IMR-90 (cell line): ENCODE data around the gene AQP7. TPM values are rescaled to one million over a fixed set of nuclear protein-coding genes. Genes with fewer than 3 reads are reported as not detected.
A peak's percentile ranks its signal among the peaks of the same experiment; 100 is the strongest.

ENCODE experiments used
- ATAC-seq: fragments of 200-7000 bp; cut with Tn5 transposase; 2 replicates; pipeline ENCODE4 v1.9.1; 2020; ENCODE audit warnings: low read depth, mild to moderate bottlenecking, moderate library complexity
- BruUV-seq: library from RNA; stranded (reverse); fragments of 400-500 nt; replicated peaks from 2 replicates; lab custom pipeline; 2021; lab: Mats Ljungman, UMichigan
- CTCF ChIA-PET: fragments of 300-600 bp; formaldehyde crosslinking; extraction: SDS; loops from one replicate; lab custom pipeline; 2021; ENCODE audit warnings: antibody characterized with exemption; lab: Yijun Ruan, JAX
- POLR2A ChIA-PET: fragments of 300-600 bp; sonication (Branson Sonifier 250); formaldehyde crosslinking; loops from one replicate; lab custom pipeline; 2022; ENCODE audit warnings: antibody characterized with exemption; ENCODE audit not compliant: unreplicated experiment; lab: Charles Lee
- DNase-seq: peaks from one replicate; pipeline ENCODE4 v3.0.0; 2013
- H2AFZ ChIP-seq: replicated peaks from 2 replicates; pipeline ENCODE3; 2013; ENCODE audit warnings: low read length, mild to moderate bottlenecking; ENCODE audit not compliant: poor library complexity
- H2AK5ac ChIP-seq: 2 replicates; pipeline ENCODE4 v1.6.1; 2013; ENCODE audit warnings: low read depth, low read length, inconsistent platforms
- H2AK9ac ChIP-seq: replicated peaks from 2 replicates; pipeline ENCODE3; 2013; ENCODE audit warnings: mild to moderate bottlenecking, low read depth, low read length, moderate library complexity; ENCODE audit not compliant: poor library complexity
- H2BK120ac ChIP-seq: 2 replicates; pipeline ENCODE4 v1.6.1; 2013; ENCODE audit warnings: low read depth, low read length, inconsistent platforms
- H2BK15ac ChIP-seq: 3 replicates; pipeline ENCODE4 v1.6.1; 2013; ENCODE audit warnings: low read depth, low read length, inconsistent platforms
- H2BK20ac ChIP-seq: 2 replicates; pipeline ENCODE4 v1.6.1; 2013; ENCODE audit warnings: low read depth, mild to moderate bottlenecking, inconsistent platforms, low read length, moderate library complexity
- H2BK5ac ChIP-seq: 2 replicates; pipeline ENCODE4 v1.6.1; 2013; ENCODE audit warnings: mild to moderate bottlenecking, low read depth, low read length, inconsistent platforms; ENCODE audit not compliant: poor library complexity, severe bottlenecking
- H3K14ac ChIP-seq: replicated peaks from 2 replicates; pipeline ENCODE4 v1.6.1; 2013; ENCODE audit warnings: low read depth, low read length, inconsistent platforms
- H3K18ac ChIP-seq: 2 replicates; pipeline ENCODE4 v1.6.1; 2013; ENCODE audit warnings: low read depth, low read length, control low read depth
- H3K23ac ChIP-seq: 2 replicates; pipeline ENCODE4 v1.6.1; 2013; ENCODE audit warnings: low read depth, low read length, inconsistent platforms
- H3K27ac ChIP-seq: 2 replicates; pipeline ENCODE4 v1.5.1; 2013; ENCODE audit warnings: mild to moderate bottlenecking, control low read depth, low read length; ENCODE audit not compliant: insufficient read depth
- H3K27me3 ChIP-seq: 2 replicates; pipeline ENCODE4 v1.6.1; 2013; ENCODE audit warnings: low read length; ENCODE audit not compliant: control insufficient read depth, insufficient read depth
- H3K36me3 ChIP-seq: 2 replicates; pipeline ENCODE4 v1.6.1; 2013; ENCODE audit warnings: low read length, mixed read lengths; ENCODE audit not compliant: control insufficient read depth, insufficient read depth
- H3K4ac ChIP-seq: 2 replicates; pipeline ENCODE4 v1.6.1; 2013; ENCODE audit warnings: low read depth, low read length, inconsistent platforms
- H3K4me1 ChIP-seq: 2 replicates; pipeline ENCODE4 v1.6.1; 2013; ENCODE audit warnings: low read length, mixed read lengths; ENCODE audit not compliant: control insufficient read depth, insufficient read depth
- H3K4me2 ChIP-seq: 2 replicates; pipeline ENCODE4 v1.6.1; 2013; ENCODE audit warnings: low read depth, mild to moderate bottlenecking, control low read depth, low read length, moderate library complexity
- H3K4me3 ChIP-seq: 2 replicates; pipeline ENCODE4 v1.5.1; 2013; ENCODE audit warnings: low read depth, mild to moderate bottlenecking, control low read depth, low read length, moderate library complexity; ENCODE audit not compliant: insufficient read depth
- H3K56ac ChIP-seq: 2 replicates; pipeline ENCODE4 v1.6.1; 2013; ENCODE audit warnings: low read length, inconsistent platforms; ENCODE audit not compliant: insufficient read depth; ENCODE audit errors: extremely low read depth
- H3K79me1 ChIP-seq, 2 experiments: 2 replicates each; pipeline ENCODE4 v1.6.1; 2013; ENCODE audit warnings: low read length in 2 of 2, inconsistent platforms in 1 of 2, low read depth in 1 of 2
- H3K9ac ChIP-seq: 2 replicates; pipeline ENCODE4 v1.6.1; 2013; ENCODE audit warnings: low read depth, low read length, control low read depth
- H3K9me1 ChIP-seq: 2 replicates; pipeline ENCODE4 v1.6.1; 2013; ENCODE audit warnings: low read length, inconsistent platforms; ENCODE audit not compliant: insufficient read depth
- H3K9me3 ChIP-seq: 2 replicates; pipeline ENCODE4 v1.6.1; 2013; ENCODE audit warnings: low read length; ENCODE audit not compliant: control insufficient read depth, insufficient read depth
- H4K20me1 ChIP-seq: 2 replicates; pipeline ENCODE4 v1.6.1; 2013; ENCODE audit warnings: low read length, inconsistent platforms; ENCODE audit not compliant: insufficient read depth
- H4K5ac ChIP-seq: 2 replicates; pipeline ENCODE4 v1.6.1; 2013; ENCODE audit warnings: mild to moderate bottlenecking, low read depth, low read length, control low read depth
- H4K8ac ChIP-seq, 2 experiments: 2 replicates each; pipeline ENCODE4 v1.6.1; 2013; ENCODE audit warnings: low read depth in 2 of 2, low read length in 2 of 2, control low read depth in 1 of 2, inconsistent platforms in 1 of 2
- H4K91ac ChIP-seq: 2 replicates; pipeline ENCODE4 v1.6.1; 2013; ENCODE audit warnings: low read depth, low read length, inconsistent platforms; ENCODE audit not compliant: insufficient read depth
- BHLHE40 ChIP-seq: fragments of 150-350 bp; IDR thresholded peaks from 2 replicates; pipeline ENCODE4 v1.6.1; 2016; ENCODE audit warnings: mild to moderate bottlenecking, low read depth, low read length
- CEBPB ChIP-seq: IDR thresholded peaks from 2 replicates; pipeline ENCODE4 v1.6.1; 2012; ENCODE audit warnings: low read depth, low read length, improper control_type of control experiment
- CHD1 ChIP-seq: IDR thresholded peaks from 2 replicates; pipeline ENCODE4 v1.6.1; 2012; ENCODE audit warnings: low read depth, low read length, improper control_type of control experiment
- CTCF ChIP-seq: conservative IDR thresholded peaks from 2 replicates; pipeline ENCODE4 v1.5.1; 2012; ENCODE audit warnings: mild to moderate bottlenecking, low read depth, low read length, improper control_type of control experiment
- ELK1 ChIP-seq: fragments of 150-350 bp; IDR thresholded peaks from 2 replicates; pipeline ENCODE4 v1.6.1; 2016; ENCODE audit warnings: low read depth, mild to moderate bottlenecking, low read length, moderate library complexity, borderline replicate concordance
- FOS ChIP-seq: fragments of 150-350 bp; IDR thresholded peaks from 2 replicates; pipeline ENCODE4 v1.6.1; 2016; ENCODE audit warnings: low read depth, low read length
- MAFK ChIP-seq: IDR thresholded peaks from 2 replicates; pipeline ENCODE4 v1.6.1; 2012; ENCODE audit warnings: low read depth, low read length, improper control_type of control experiment
- MXI1 ChIP-seq: IDR thresholded peaks from 2 replicates; pipeline ENCODE4 v1.6.1; 2012; ENCODE audit warnings: low read depth, mild to moderate bottlenecking, low read length, moderate library complexity, borderline replicate concordance
- NFE2L2 ChIP-seq: fragments of 150-350 bp; IDR thresholded peaks from 2 replicates; pipeline ENCODE4 v1.6.1; 2016; ENCODE audit warnings: low read depth, mild to moderate bottlenecking, low read length
- POLR2A ChIP-seq: IDR thresholded peaks from 2 replicates; pipeline ENCODE4 v1.6.1; 2012; ENCODE audit warnings: mild to moderate bottlenecking, low read depth, low read length
- RAD21 ChIP-seq: IDR thresholded peaks from 2 replicates; pipeline ENCODE4 v1.6.1; 2012; ENCODE audit warnings: low read length, improper control_type of control experiment
- RCOR1 ChIP-seq: IDR thresholded peaks from 2 replicates; pipeline ENCODE4 v1.6.1; 2012; ENCODE audit warnings: mild to moderate bottlenecking, low read length, improper control_type of control experiment; ENCODE audit not compliant: insufficient replicate concordance
- RFX5 ChIP-seq: IDR thresholded peaks from 2 replicates; pipeline ENCODE4 v1.8.0; 2012; ENCODE audit warnings: low read depth, mild to moderate bottlenecking, low read length, moderate library complexity
- SMC3 ChIP-seq: fragments of 150-350 bp; IDR thresholded peaks from 2 replicates; pipeline ENCODE4 v1.6.1; 2016; ENCODE audit warnings: low read depth, mild to moderate bottlenecking, antibody characterized with exemption, low read length, moderate library complexity
- WGBS, 2 experiments: methylation state at CpG; one replicate each; pipeline versions ENCODE4 v1.1.5 to v1.1.7; 2013; ENCODE audit warnings: missing lambda C conversion rate in 2 of 2; ENCODE audit not compliant: insufficient read length in 1 of 2; ENCODE audit errors: extremely low coverage in 2 of 2; 5-methylcytosine and 5-hydroxymethylcytosine counted together
- dilution Hi-C: fragments of 300-500 bp; cut with HindIII; formaldehyde crosslinking; loops from one replicate; pipeline ENCODE4 v1.14.3; 2018; ENCODE audit warnings: low sequenced_read_pairs; ENCODE audit not compliant: unreplicated experiment
- in situ Hi-C: fragments of 300-500 bp; cut with MboI; formaldehyde crosslinking; loops from 3 replicates; pipeline ENCODE4 v1.14.3; 2019; ENCODE audit warnings: low sequenced_read_pairs, inconsistent platforms, mixed read lengths
- intact Hi-C: fragments of 100-400 bp; cut with micrococcal nuclease; formaldehyde crosslinking; loops from 2 replicates; pipeline ENCODE4 v1.10.0; 2022
- polyA plus RNA-seq, 3 experiments: library from polyadenylated mRNA; depleted of rRNA; stranded (reverse); fragments of >200 nt; gene quantifications; 2 replicates each; pipeline ENCODE4 v1.2.3, GENCODE V29; 2012; ENCODE audit warnings: low replicate concordance in 1 of 3
- total RNA-seq: library from RNA; depleted of rRNA; stranded (reverse); fragments of >200 nt; gene quantifications from 2 replicates; pipeline ENCODE4 v1.2.3, GENCODE V29; 2012

The AQP7 gene
- total and polyA plus RNA-seq, 2 of the 4 experiments (the other 2 are of a cell fraction): 0.07 TPM; not detected in 1

- Histone ChIP-seq H3K9me1 (no peaks in the 10 kb centered on the region), H3K79me1 (no peaks in the 10 kb centered on the region), H3K36me3 (no peaks in the 10 kb centered on the region), H2BK5ac (no peak overlapping the region), H3K56ac (no peak overlapping the region), H2BK120ac (no peak overlapping the region), H4K8ac (no peak overlapping the region), H2AK5ac (no peak overlapping the region), H2AK9ac (no peak overlapping the region), H3K27me3 (peaks cover 19% of the 10 kb centered on the region), H4K91ac (no peak overlapping the region), H3K14ac (no peak overlapping the region), H3K9ac (no peak overlapping the region), H3K4ac (no peak overlapping the region), H2AFZ (peak overlapping the region; percentile 43), H3K4me3 (no peak overlapping the region), H3K23ac (no peak overlapping the region), H3K4me1 (no peaks in the 10 kb centered on the region), H3K4me2 (no peak overlapping the region), H3K18ac (no peak overlapping the region), H2BK15ac (no peak overlapping the region), H4K20me1 (no peaks in the 10 kb centered on the region), H4K5ac (no peak overlapping the region), H3K27ac (no peak overlapping the region), H3K9me3 (no peaks in the 10 kb centered on the region), H2BK20ac (no peak overlapping the region)
- CTCF ChIA-PET: interaction anchor here (1.4 to 3.0 kb wide), 2 partner anchors 43 to 50 kb away, joined by 3 to 14 read pairs; no protein-coding TSS in a partner anchor
- ATAC-seq (no peak), DNase-seq (no peak)
- in situ Hi-C loops: loop anchor here (25.0 kb wide), 1 partner anchor 295 kb away; no protein-coding TSS in a partner anchor
- POLR2A ChIA-PET: no interaction called here
- dilution Hi-C loops: no loop called here
- intact Hi-C loops: no loop called here
- no TSS peak for BruUV-seq
- TF ChIP-seq BHLHE40: no peak
- TF ChIP-seq RAD21: no peak
- no peak for TF ChIP-seq MAFK
- TF ChIP-seq CHD1: no peak
- no peak for TF ChIP-seq ELK1
- TF ChIP-seq CTCF: no peak
- TF ChIP-seq FOS: no peak
- TF ChIP-seq MXI1: no peak
- no peak for TF ChIP-seq POLR2A
- no peak for TF ChIP-seq SMC3
- TF ChIP-seq RFX5: no peak
- no peak for TF ChIP-seq CEBPB
- TF ChIP-seq NFE2L2: no peak
- TF ChIP-seq RCOR1: no peak
- 33% methylated on average over 1 of the region's 5 CpGs; no CpG with 5 or more reads in 1 of the 2 experiments for WGBS, 2 experiments
Measured at GRCh38 chr9:33416996-33417395, 14.6 kb upstream of the AQP7 start.
